GM18502 (cell line): Measurements from ENCODE around the gene KIF5A.
"Not testable (repeated sequence)": the region's sequence is repeated elsewhere in the genome, so short reads cannot be mapped to it uniquely, and the experiment has no call there.

Experiments used
- ATAC-seq: cut with Tn5 transposase; IDR thresholded peaks from one replicate; pipeline ENCODE4 v1.9.1; 2021; ENCODE audit warnings: mild to moderate bottlenecking; ENCODE audit not compliant: unreplicated experiment, poor library complexity

KIF5A gene

DNA sequence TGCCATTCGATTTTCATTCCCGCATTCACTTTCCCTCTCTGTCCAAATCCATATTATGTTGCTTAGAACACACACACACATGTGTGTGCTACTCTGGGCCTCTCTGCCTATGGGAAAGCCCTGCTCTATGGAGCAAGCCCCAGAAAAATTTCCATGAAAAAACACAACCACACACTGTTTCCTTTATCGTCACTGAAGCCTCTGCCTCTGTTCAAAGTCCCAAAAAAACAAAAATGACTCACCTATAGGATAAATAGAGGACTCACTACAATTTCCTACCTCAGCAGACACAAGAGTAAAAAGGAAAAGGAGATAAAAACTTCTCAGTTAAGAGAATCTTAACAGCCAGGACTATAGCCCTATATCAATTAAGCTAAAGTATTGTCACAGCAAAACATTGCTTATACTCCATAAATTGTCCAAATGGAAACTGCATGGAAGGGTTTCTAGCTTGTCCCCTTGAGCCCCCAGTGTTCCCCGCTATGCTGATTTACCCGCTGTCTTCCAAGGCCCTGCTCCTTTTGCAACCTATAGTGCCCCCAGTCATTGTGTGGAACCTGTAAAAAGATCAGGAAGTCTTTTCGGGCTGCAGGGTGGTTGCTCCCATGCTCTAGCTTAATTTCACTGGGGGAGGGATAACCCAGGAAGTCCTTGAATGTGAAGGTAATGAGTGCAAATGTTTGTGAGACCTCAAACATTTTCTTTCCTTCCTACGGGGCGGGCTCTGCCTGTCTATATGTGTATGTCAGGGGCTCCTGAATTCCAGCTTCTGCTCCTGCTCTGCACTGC, 30.0 kb downstream of the KIF5A start:
- no peak for ATAC-seq

DNA sequence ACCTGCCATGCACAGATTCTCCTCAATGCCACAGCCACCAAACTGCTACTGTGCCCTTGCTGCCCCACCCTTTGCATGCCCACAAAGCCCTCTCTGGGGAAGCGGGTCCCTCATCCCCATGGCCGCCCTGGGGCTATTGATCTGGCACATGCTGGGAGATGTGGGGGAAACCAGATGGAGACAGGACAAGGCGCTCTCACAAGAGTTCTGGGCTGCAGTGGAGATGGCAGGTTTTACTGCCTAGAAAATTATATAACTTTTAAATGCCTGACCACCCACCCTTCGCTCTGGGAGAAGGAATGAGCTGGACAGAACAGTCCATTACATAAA, 30.6 kb downstream of the KIF5A start:
- ATAC-seq = no peak

DNA sequence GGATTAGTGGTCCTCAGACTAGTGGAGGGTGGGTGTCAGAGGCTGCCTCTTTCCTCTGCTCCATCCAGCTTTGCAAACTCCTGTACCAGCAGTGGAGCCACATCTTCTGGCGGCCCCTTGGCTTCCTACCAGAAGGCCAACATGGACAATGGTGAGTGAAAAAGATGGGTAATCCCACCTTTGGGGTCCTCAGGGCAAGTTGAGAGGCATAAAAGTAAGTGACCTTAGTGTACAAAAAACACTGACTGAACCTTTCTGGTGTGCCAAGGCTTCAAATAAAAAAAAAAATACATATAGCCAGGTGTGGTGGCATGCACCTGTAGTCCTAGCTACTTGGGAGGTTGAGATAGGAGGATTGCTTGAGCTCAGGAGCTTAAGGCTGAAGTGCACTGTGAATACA, 32.0 kb downstream of the KIF5A start:
- no peak for ATAC-seq

DNA sequence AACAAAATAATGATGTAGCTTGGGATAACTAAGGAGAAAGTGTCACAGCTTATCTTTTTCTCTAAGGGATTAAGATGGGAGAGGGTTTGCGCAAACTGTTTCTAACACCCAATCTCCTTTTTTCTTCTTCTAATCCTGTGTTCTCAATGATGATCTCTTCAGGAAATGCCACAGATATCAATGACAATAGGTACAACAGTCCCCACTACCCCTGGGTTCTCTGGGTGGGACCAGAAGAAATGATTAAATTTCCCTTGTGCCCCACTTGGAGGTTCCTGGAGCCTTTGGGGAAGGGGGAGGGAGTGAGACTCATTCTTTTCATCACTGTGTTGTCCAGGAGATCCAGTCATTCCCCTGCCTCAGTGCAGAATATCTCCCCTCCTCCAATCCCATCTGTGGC, 32.6 kb downstream of the KIF5A start:
- ATAC-seq = no peak

DNA sequence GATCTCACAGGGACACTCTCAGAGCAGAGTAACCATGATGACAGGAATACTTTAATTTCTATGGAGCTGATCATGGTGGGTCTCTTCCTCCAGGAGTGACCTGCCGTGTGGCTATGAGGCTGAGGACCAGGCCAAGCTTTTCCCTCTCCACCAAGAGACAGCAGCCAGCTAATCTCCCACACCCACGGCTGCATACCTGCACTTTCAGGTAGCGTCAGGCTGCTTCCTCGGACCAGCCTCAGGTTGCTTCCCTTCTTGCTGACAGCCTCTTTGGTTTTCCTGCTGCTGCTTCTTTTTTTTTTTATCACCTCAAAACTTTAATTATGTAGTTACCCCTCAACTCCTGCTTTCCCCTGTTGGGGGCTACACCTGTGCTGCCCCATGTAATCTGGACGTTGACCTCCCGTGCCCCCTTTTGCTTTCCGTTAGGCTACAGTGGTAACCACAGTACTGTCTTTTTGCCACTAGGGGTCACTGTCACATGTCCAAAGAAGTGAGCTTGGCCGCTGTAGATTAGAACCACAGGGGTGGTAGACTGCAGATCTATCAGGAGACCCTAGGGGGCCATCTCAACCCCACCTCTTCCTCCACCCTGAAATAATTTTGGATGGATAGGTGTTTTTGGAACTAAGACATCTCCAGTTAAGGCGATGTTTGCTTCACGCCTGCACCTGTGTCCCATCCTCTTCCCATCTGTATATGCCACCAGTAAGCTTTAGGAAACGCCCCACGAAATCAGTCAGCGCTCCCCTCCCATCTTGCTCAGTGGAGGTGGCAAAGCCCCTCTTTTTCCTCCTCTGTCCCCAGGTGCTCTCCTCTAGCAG, 33.4 kb downstream of the KIF5A start:
- peak; percentile 94 for ATAC-seq

DNA sequence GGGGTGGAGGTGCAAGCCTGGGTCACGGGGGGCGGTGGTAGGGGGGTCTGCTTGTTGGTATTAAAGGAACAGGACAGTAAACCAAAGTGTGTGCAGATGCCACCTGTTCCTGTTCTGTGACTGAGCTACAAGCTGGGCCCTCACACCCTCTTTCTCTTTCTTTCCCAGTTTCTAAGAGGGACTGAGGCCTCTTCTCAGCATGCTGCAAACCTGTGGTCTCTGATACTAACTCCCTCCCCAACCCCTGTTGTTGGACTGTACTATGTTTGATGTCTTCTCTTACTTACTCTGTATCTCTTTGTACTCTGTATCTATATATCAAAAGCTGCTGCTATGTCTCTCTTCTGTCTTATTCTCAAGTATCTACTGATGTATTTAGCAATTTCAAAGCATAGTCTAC, 34.2 kb downstream of the KIF5A start:
- no peak for ATAC-seq

DNA sequence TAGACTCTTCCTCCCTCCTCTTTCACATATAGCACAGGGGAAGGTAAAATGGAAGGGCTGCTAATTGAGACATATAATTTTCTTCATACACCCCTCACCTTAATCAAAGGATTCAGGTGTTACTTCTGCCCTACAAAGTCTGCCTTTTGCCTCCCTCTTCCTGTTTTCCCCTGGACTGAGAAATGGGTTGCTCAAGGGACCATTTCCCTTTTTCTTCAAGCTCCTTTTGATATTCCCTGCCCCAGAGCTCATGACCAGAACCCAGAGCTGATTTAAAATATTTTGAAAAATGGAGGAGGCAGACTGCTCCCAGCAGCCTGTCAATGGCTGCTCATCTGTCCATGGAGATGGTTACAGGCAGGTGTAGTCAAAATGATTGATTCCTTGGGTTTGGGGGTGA, 34.8 kb downstream of the KIF5A start:
- no peak for ATAC-seq

DNA sequence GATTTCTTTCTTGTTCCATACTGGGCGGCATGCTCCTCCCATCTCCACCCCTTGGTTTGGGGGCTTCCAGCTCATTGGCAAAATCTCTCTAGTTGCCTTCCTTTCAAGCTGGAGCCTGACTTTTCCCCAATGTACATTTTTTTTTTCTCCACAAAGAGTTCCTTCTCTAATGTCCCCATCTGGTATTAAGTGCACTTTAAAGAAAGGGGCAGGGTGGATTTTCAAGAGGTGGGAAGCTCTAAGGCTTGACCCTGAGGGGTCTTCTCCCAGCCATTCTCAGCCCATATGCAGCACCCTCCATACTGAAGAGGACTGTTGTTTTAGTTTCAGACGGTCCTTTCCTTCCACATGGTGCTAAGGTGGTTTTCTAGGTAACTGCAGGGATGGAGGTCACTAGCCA, 35.3 kb downstream of the KIF5A start:
- ATAC-seq = no peak

DNA sequence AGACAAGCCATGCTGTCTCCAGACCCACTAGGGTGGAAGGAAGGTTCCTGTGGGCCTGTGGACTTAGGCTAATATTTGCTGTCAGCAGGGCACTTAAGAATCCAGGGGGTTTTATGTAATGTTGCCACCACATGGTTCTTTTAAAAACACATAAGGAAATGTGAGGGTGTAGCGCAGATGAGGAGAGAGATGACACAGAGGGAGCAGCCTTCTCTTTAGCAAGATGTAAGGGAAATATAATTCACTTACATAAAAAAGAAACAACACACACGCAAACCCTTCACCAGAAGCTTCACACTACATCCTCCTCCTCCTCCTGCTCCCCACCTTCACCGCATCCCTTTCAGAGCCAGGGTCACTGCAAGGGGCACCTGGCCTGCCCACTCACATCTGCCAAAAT, 36.3 kb downstream of the KIF5A start:
- no peak for ATAC-seq

DNA sequence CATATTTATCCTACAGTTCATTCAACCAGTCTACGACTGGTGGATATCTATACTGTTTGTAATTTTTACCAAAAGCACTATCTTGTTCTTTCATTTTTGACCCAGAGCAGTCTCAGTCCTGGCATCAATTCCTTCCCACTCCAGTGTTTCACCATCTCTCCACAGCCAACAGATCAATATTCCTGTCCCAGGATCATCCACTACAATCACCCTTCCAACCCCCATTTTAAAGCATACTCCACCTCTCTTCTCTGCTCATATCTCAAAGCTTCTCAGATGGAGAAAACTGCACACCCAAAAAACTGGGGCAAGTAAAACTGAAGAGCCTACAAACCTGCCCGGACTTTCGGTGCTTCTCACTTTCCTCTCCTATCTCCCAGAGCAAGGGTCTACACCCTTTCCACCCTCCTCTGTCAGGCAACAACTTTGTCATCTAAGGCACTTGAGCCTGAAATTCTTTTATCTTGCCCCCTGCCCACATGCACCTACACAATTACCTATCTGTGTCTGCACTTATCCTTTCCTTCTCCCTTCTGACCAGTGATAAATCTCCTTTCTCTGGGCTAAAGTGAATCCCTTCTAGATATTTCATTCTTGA, 37.1 kb downstream of the KIF5A start:
- no peak for ATAC-seq

DNA sequence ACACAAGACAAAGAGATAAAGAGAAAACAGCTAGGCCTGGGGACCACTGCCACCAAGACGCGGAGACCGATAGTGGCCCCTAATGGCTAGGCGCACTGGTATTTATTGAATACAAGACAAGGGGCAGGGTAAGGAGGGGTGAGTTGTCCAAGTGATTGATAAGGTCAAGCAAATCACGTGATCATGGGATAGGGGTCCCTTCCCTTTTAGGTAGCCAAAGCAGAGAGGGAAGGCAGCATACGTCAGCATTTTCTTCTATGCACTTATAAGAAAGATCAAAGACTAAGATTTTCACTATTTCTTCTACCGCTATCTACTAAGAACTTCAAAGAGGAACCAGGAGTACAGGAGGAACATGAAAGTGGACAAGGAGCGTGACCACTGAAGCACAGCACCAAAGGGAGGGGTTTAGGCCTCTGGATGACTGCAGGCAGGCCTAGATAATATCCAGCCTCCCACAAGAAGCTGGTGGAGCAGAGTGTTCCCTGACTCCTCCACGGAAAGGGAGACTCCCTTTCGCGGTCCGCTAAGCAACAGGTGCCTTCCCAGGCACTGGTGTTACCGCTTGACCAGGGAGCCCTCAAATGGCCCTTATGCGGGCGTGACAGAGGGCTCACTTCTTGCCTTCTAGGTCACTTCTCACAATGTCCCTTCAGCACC, 39.2 kb downstream of the KIF5A start:
- not testable (repeated sequence) for ATAC-seq

DNA sequence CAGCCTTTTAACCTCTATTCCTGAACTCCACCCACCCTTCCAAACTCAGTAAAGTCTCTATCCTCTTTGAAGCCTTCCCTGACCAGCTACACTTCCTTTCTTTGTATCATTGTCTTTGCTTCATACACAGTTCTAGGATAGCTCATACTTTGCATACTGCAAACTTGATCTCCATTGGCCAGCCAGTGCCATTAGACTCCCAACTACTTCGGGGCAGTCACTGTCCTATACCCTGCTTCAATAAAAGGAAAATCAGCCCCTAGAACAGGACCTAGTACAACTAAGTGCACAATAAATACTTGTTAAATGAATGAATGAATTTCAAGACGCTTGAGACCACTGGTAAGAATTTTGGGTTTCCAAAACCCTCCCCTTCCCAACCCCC, 40.6 kb downstream of the KIF5A start:
- ATAC-seq = no peak

DNA sequence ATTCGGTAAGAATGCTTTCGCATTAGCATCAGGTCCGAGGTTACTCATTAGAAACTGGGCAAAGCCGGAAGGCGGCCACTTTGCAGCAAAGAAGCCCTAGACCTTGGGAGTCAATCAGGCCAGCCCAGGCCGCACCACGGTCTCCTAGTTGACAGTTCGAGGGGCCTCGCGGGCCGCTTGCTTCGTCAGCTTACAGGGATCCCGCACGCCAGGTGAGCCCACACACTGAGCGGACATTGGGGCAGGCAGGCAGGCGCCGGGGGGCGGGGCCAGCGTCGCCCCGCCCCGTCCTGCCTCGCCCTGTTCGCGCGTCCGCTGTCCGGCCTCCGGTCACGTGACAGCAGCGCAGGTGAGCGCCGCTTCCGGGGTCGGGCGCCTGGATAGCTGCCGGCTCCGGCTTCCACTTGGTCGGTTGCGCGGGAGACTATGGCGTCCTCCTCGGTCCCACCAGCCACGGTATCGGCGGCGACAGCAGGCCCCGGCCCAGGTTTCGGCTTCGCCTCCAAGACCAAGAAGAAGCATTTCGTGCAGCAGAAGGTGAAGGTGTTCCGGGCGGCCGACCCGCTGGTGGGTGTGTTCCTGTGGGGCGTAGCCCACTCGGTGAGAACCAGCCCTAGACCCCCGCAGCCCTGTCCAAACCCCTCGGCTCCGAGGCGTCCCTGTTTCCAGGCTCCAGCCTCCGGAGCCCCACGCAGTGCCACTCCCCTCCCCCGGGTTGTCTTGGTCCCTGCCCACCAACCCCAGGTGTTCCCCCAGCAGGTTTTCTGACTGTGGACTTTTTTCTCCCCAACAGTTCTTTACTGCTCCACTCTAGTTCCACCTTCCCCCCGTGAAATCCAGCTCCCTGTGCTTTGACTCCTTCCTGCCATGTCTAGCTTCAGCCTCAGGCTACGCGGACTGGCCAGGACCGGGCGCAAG, 41.3 kb downstream of the KIF5A start, which contains the start of gene PIP4K2C:
Gene PIP4K2C (plus strand): TSS at position 329 of the 918 bp plus-strand sequence. CDS start 98 bp downstream, at position 427.
- peak; percentile 96 for ATAC-seq

DNA sequence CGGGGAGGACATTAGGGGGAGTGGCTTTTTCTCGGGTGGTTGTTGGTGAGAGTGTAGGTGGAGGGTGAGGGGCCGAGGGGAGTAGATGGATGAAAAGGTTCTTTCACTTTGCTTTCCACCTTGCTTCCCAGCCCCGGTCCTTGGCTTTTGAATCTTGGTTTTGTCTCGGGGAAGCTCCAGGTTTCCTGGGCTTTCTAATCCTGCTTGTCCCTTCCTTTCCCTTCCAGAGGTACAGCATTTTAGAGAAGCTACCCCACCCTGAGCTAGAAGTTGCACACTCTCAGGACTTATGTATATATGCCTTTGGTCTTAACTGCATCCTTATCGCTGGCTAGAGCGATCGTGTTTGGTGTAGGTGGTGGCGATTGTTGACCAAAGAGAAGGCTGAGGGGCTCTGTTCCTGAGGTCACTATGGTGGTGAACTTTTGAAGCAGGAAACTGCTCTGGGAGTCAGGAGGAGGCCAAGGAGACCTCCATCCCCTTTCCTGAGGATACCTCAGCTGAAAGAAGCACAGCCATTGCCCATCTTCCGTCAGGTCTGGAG, 42.0 kb downstream of the KIF5A start:
- no peak for ATAC-seq

DNA sequence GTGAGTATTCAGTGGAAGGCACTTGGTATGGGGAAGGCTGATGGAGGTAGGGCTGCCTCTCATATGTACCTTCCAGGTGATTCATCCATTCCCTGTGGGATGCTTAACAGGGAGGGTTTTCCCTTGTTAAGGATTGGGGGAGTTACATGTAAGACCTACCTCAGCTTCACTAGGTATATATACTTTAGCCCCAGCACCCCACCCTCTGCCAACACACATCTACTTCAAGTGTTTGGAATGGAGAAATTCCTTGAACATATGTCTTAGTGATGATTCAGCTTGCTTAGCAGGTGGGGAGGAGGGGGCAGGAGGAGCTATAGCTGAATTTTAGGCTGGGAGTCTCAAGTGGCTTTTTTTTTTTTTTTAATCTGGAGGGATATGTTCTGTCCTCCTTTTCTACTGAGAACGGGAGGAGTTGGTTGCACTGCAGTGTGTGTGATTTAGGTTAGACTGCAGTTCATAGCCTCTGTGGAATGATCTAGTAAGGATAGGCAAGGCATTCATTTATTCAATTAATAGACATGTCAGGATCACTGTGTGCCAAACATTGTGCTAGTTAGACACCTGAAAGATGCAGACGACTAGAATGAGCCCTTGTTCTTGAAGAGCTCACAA, 42.8 kb downstream of the KIF5A start:
- ATAC-seq = no peak

DNA sequence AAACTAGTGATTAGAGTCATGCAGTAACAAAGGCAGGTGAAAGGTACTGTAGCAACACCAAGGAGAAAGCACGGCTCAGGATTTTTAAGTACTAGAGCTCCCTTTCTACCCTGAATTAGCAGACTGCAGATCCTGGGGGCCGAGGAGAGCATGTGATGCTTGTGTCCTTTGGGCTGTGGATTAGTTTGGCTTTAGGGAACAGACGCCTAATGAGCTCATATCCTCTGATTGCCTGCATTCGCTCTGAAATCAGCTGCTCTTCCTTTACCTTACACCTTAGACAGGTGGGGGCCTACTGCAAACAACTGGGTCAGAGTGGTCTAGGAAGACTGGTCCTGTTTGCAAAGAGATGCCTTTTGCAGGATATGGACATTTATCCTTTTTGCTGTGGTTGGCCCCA, 43.3 kb downstream of the KIF5A start:
- no peak for ATAC-seq

DNA sequence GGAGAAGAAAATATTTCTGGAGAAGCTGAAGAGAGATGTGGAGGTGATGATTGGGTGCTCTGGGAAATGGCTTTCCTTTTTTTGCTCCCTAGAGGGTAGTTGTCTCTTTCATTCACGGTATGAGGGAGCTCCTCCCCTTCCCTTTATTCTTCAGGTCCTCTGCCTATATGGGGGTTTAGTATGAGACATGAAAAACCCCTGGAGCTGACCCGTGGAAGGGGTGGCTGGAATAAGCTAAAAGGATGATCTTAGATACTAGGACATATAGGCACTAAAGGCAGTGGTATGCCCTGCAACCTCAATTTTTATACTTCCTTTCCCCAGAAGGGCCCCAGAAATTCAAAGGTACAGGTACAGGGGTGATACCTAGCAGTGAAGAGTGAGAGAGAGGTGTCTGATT, 50.6 kb downstream of the KIF5A start:
- ATAC-seq = no peak

DNA sequence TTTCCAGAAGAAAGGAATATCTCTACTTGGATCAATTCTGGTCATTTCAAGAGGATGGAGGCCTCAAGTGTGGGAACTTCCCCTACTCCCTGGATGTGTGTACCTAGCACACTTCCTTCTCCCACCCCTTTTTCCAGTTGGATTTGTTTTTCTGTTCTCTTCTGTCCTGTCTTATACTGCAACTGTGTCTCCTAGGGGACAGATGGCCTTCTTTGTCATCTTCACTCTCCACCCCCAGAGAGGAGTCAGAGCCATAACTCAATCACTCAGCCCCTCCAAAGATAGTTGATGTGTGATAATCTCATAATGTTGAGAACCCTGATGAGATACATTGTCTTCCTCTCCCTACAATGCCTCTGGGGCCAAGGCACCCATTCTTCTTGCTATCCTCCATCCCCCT, 52.7 kb downstream of the KIF5A start:
- ATAC-seq = no peak

DNA sequence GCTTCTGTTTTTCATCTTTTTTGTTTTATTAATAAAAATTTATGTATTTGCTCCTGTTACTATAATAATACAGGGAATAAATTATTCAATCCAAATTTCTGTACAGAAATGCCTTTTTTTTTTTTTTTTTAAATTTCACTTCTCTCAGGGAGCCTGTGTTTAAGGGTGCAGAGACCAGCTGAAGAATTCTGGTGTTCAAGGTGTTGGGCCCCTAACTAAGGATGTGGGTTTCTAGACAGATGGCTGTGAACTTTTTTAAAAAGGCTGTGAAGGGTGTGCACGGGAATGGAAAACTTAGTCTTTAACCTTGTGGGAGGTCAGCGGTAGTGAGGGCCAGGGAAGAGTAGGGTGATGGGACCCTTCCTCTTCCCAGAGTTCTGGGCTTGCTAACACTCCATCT, 53.5 kb downstream of the KIF5A start:
- no peak for ATAC-seq
